ENCODE data around the gene HNF4A. TPM values are rescaled to one million over a fixed set of nuclear protein-coding genes. Genes with fewer than 3 reads are reported as not detected.
"Not testable (repeated sequence)": the region's sequence is repeated elsewhere in the genome, so short reads cannot be mapped to it uniquely, and the experiment has no call there.

HNF4A gene
- total RNA-seq, 1 experiment from 2014 or later = not detected

GRCh38 chr20:44345147-44345546 lies 10.4 kb upstream of the HNF4A start:
- DNase-seq (ENCODE audit: low read depth) = no peak

GRCh38 chr20:44345941-44346340 lies 9.6 kb upstream of the HNF4A start:
- not testable (repeated sequence) for DNase-seq (ENCODE audit: low read depth)

GRCh38 chr20:44348168-44348659 lies 7.3 kb upstream of the HNF4A start:
- no peak for DNase-seq (ENCODE audit: low read depth)

GRCh38 chr20:44349349-44349748 lies 6.2 kb upstream of the HNF4A start:
- no peak for DNase-seq (ENCODE audit: low read depth)

GRCh38 chr20:44350567-44350966 lies 4.9 kb upstream of the HNF4A start:
- DNase-seq (ENCODE audit: low read depth) = no peak

- no peak for DNase-seq (ENCODE audit: low read depth)
These were observed 461 bp upstream of the HNF4A start for GRCh38 chr20:44354979-44355497.

- no peak for DNase-seq (ENCODE audit: low read depth)
These were observed 839 bp downstream of the HNF4A start for GRCh38 chr20:44356353-44356723.

- DNase-seq (ENCODE audit: low read depth) = no peak
These were observed 1.5 kb downstream of the HNF4A start for GRCh38 chr20:44357020-44357419.

- DNase-seq (ENCODE audit: low read depth) = no peak
These were observed 2.1 kb downstream of the HNF4A start for GRCh38 chr20:44357555-44358125.

- DNase-seq (ENCODE audit: low read depth) = no peak
These were observed 3.3 kb downstream of the HNF4A start for GRCh38 chr20:44358776-44359175.

- no peak for DNase-seq (ENCODE audit: low read depth)
These were observed 4.7 kb downstream of the HNF4A start for GRCh38 chr20:44360221-44360620.

GRCh38 chr20:44361021-44361420 lies 5.5 kb downstream of the HNF4A start:
- peak; percentile 43 for DNase-seq (ENCODE audit: low read depth)

- DNase-seq (ENCODE audit: low read depth) = peak; percentile 77
These were observed 7.0 kb downstream of the HNF4A start for GRCh38 chr20:44362466-44362940.

- DNase-seq (ENCODE audit: low read depth) = no peak
These were observed 8.6 kb downstream of the HNF4A start for GRCh38 chr20:44364068-44364467.

GRCh38 chr20:44364780-44365179 lies 9.3 kb downstream of the HNF4A start:
- DNase-seq (ENCODE audit: low read depth) = no peak

- no peak for DNase-seq (ENCODE audit: low read depth)
These were observed 12.2 kb downstream of the HNF4A start for GRCh38 chr20:44367746-44368145.

- DNase-seq (ENCODE audit: low read depth) = no peak
These were observed 15.2 kb downstream of the HNF4A start for GRCh38 chr20:44370639-44371218.

GRCh38 chr20:44382641-44383040 lies 27.1 kb downstream of the HNF4A start:
- DNase-seq (ENCODE audit: low read depth) = peak; percentile 60

- DNase-seq (ENCODE audit: low read depth) = peak; percentile 70
These were observed 29.0 kb downstream of the HNF4A start for GRCh38 chr20:44384423-44385027.

- peak; percentile 62 for DNase-seq (ENCODE audit: low read depth)
These were observed 33.0 kb downstream of the HNF4A start for GRCh38 chr20:44388466-44389023.

- DNase-seq (ENCODE audit: low read depth) = no peak
These were observed 34.4 kb downstream of the HNF4A start for GRCh38 chr20:44389871-44390270.

GRCh38 chr20:44390280-44390679 lies 34.8 kb downstream of the HNF4A start:
- DNase-seq (ENCODE audit: low read depth) = no peak

Measured in M059J (cell line).